ENCODE measurements around the gene MMP28.

GRCh38 chr17:35773129-35773528, 22.3 kb downstream of the MMP28 start:
- TF ChIP-seq, protein P1, sequence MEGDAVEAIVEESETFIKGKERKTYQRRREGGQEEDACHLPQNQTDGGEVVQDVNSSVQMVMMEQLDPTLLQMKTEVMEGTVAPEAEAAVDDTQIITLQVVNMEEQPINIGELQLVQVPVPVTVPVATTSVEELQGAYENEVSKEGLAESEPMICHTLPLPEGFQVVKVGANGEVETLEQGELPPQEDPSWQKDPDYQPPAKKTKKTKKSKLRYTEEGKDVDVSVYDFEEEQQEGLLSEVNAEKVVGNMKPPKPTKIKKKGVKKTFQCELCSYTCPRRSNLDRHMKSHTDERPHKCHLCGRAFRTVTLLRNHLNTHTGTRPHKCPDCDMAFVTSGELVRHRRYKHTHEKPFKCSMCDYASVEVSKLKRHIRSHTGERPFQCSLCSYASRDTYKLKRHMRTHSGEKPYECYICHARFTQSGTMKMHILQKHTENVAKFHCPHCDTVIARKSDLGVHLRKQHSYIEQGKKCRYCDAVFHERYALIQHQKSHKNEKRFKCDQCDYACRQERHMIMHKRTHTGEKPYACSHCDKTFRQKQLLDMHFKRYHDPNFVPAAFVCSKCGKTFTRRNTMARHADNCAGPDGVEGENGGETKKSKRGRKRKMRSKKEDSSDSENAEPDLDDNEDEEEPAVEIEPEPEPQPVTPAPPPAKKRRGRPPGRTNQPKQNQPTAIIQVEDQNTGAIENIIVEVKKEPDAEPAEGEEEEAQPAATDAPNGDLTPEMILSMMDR (IDR thresholded peaks at IDR 0.05): no peak
- TF ChIP-seq POLR2A (IDR thresholded peaks at IDR 0.05): no peak
